KG1 (cell line): Measurements from ENCODE around the gene RETSAT.
"Not testable (repeated sequence)": the region's sequence is repeated elsewhere in the genome, so short reads cannot be mapped to it uniquely, and the experiment has no call there.

Source experiments
- DNase-seq: peaks from one replicate; lab custom pipeline; 2025; lab: John Stamatoyannopoulos, UW

The RETSAT gene

GRCh38 chr2:85378257-85378656 lies 23.9 kb upstream of the RETSAT start:
- no peak for DNase-seq

GRCh38 chr2:85377083-85377482 lies 22.8 kb upstream of the RETSAT start:
- DNase-seq: no peak

- no peak for DNase-seq
These were observed 22.1 kb upstream of the RETSAT start for GRCh38 chr2:85376291-85377065.

- DNase-seq: no peak
These were observed 16.7 kb upstream of the RETSAT start for GRCh38 chr2:85371045-85371444.

- no peak for DNase-seq
These were observed 15.2 kb upstream of the RETSAT start for GRCh38 chr2:85369500-85369899.

GRCh38 chr2:85368921-85369320 lies 14.6 kb upstream of the RETSAT start:
- DNase-seq: no peak

GRCh38 chr2:85367180-85367579 lies 12.9 kb upstream of the RETSAT start:
- no peak for DNase-seq

- not testable (repeated sequence) for DNase-seq
These were observed 8.5 kb upstream of the RETSAT start for GRCh38 chr2:85362653-85363387.

GRCh38 chr2:85357736-85358135 lies 3.4 kb upstream of the RETSAT start:
- no peak for DNase-seq

- no peak for DNase-seq
These were observed 1.9 kb upstream of the RETSAT start for GRCh38 chr2:85356186-85356585.

GRCh38 chr2:85355521-85355920 lies 1.2 kb upstream of the RETSAT start:
- no peak for DNase-seq

- DNase-seq: no peak
These were observed 714 bp upstream of the RETSAT start for GRCh38 chr2:85355073-85355410.

GRCh38 chr2:85353876-85354285 lies 447 bp downstream of the RETSAT start:
- DNase-seq: peak; percentile 29

- DNase-seq: no peak
These were observed 6.7 kb downstream of the RETSAT start for GRCh38 chr2:85347599-85347998.

- no peak for DNase-seq
These were observed 9.9 kb downstream of the RETSAT start for GRCh38 chr2:85344356-85344954.

- not testable (repeated sequence) for DNase-seq
These were observed 11.0 kb downstream of the RETSAT start for GRCh38 chr2:85343207-85343895.

- no peak for DNase-seq
These were observed 12.2 kb downstream of the RETSAT start for GRCh38 chr2:85342156-85342555.

- no peak for DNase-seq
These were observed 12.9 kb downstream of the RETSAT start for GRCh38 chr2:85341269-85342029.

GRCh38 chr2:85340034-85340892 lies 14.1 kb downstream of the RETSAT start:
- DNase-seq: no peak

- DNase-seq: no peak
These were observed 19.4 kb downstream of the RETSAT start for GRCh38 chr2:85334928-85335327.

GRCh38 chr2:85333877-85334276 lies 20.5 kb downstream of the RETSAT start:
- not testable (repeated sequence) for DNase-seq
